ENCODE results near the gene LRRC18.

The LRRC18 gene

DNA sequence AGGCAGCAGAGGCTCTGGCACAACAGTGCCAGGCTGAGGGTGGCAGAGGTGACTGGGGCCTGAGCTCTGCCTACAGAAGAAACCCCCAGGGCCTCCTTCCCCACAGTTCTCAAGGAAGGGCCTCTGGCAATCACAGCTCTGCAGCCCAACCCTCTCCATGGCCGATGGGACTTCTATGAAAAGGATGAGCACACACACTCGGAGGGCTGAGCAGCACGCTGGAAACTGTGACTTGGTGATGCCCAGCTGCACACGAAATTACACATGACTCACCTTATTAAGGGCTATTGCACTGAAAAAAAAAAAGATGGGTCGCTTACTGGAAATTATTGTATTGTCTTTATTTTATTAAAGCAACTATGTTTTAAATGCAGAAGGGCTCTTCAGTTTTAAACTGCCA, 42.9 kb upstream of the LRRC18 start:
- DNase-seq (ENCODE audit: low read depth in 1 of 2, low spot score in 1 of 2): no peak
- Histone ChIP-seq H3K4me3 (replicated peaks; ENCODE audit: insufficient read depth, low read length) (no peak overlapping the region), H3K27ac (replicated peaks) (no peak overlapping the region), H3K27me3 (ENCODE audit: insufficient read depth, poor library complexity, severe bottlenecking) (no peaks in the 10 kb centered on the region)
- no peak for TF ChIP-seq POLR2AphosphoS5 (IDR thresholded peaks at IDR 0.05; ENCODE audit: low read depth)
- no peak for TF ChIP-seq GABPA (IDR thresholded peaks at IDR 0.05; ENCODE audit: low read depth)
- TF ChIP-seq SPI1 (IDR thresholded peaks at IDR 0.05; ENCODE audit: borderline replicate concordance, low read depth): no peak
- TF ChIP-seq, protein P1, sequence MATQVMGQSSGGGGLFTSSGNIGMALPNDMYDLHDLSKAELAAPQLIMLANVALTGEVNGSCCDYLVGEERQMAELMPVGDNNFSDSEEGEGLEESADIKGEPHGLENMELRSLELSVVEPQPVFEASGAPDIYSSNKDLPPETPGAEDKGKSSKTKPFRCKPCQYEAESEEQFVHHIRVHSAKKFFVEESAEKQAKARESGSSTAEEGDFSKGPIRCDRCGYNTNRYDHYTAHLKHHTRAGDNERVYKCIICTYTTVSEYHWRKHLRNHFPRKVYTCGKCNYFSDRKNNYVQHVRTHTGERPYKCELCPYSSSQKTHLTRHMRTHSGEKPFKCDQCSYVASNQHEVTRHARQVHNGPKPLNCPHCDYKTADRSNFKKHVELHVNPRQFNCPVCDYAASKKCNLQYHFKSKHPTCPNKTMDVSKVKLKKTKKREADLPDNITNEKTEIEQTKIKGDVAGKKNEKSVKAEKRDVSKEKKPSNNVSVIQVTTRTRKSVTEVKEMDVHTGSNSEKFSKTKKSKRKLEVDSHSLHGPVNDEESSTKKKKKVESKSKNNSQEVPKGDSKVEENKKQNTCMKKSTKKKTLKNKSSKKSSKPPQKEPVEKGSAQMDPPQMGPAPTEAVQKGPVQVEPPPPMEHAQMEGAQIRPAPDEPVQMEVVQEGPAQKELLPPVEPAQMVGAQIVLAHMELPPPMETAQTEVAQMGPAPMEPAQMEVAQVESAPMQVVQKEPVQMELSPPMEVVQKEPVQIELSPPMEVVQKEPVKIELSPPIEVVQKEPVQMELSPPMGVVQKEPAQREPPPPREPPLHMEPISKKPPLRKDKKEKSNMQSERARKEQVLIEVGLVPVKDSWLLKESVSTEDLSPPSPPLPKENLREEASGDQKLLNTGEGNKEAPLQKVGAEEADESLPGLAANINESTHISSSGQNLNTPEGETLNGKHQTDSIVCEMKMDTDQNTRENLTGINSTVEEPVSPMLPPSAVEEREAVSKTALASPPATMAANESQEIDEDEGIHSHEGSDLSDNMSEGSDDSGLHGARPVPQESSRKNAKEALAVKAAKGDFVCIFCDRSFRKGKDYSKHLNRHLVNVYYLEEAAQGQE (IDR thresholded peaks at IDR 0.05; ENCODE audit: insufficient replicate concordance, low read depth): no peak
- TF ChIP-seq, protein P2, sequence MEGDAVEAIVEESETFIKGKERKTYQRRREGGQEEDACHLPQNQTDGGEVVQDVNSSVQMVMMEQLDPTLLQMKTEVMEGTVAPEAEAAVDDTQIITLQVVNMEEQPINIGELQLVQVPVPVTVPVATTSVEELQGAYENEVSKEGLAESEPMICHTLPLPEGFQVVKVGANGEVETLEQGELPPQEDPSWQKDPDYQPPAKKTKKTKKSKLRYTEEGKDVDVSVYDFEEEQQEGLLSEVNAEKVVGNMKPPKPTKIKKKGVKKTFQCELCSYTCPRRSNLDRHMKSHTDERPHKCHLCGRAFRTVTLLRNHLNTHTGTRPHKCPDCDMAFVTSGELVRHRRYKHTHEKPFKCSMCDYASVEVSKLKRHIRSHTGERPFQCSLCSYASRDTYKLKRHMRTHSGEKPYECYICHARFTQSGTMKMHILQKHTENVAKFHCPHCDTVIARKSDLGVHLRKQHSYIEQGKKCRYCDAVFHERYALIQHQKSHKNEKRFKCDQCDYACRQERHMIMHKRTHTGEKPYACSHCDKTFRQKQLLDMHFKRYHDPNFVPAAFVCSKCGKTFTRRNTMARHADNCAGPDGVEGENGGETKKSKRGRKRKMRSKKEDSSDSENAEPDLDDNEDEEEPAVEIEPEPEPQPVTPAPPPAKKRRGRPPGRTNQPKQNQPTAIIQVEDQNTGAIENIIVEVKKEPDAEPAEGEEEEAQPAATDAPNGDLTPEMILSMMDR (IDR thresholded peaks at IDR 0.05; ENCODE audit: insufficient read depth, low read length): no peak

DNA sequence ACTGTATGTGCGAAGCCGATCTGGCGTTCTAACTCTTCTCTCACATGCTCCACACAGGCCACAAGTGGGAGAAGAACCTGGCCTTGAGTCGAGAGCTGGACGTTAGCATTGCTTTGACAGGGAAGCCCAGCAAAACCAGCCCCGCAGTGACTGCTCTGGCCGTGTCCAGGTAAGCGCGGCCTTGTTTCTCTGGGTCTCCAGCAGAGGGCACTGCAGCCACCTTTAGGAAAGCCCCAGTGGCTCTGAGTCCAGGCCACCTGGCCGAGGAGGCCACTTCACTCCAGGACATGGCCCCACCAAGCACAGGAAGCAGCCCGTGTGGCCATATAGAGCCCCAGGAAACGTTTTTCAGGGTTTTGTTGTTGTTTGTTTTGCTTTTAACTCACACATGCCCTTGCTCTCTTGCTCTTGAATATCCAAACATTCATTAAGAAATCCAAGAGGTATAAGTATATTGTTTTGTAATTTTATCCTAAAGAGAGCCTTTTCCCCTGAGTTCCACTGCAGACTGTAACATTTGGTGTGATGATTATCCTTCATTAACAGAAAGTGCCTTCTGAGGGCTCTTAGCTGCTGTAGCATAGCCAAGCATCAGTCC, 41.8 kb upstream of the LRRC18 start:
- Histone ChIP-seq H3K4me3 (replicated peaks; ENCODE audit: insufficient read depth, low read length) (no peak overlapping the region), H3K27me3 (ENCODE audit: insufficient read depth, poor library complexity, severe bottlenecking) (no peaks in the 10 kb centered on the region), H3K27ac (replicated peaks) (no peak overlapping the region)
- TF ChIP-seq POLR2AphosphoS5 (IDR thresholded peaks at IDR 0.05; ENCODE audit: low read depth): no peak
- TF ChIP-seq, protein P2 (IDR thresholded peaks at IDR 0.05; ENCODE audit: insufficient read depth, low read length): peak; percentile 54
- DNase-seq (ENCODE audit: low read depth in 1 of 2, low spot score in 1 of 2): peak; percentile 12 to 29

GRCh38 chr10:48978318-48978717, 38.7 kb upstream of the LRRC18 start:
- H3K4me3 ChIP-seq (replicated peaks; ENCODE audit: insufficient read depth, low read length): no peak overlapping the region
- H3K27ac ChIP-seq (replicated peaks): no peak overlapping the region
- no peak for DNase-seq (ENCODE audit: low read depth in 1 of 2, low spot score in 1 of 2)
- H3K27me3 ChIP-seq (ENCODE audit: insufficient read depth, poor library complexity, severe bottlenecking): no peaks in the 10 kb centered on the region
- TF ChIP-seq POLR2AphosphoS5 (IDR thresholded peaks at IDR 0.05; ENCODE audit: low read depth) (no peak), SPI1 (IDR thresholded peaks at IDR 0.05; ENCODE audit: borderline replicate concordance, low read depth) (no peak), GABPA (IDR thresholded peaks at IDR 0.05; ENCODE audit: low read depth) (no peak)
- TF ChIP-seq, protein P2 (IDR thresholded peaks at IDR 0.05; ENCODE audit: insufficient read depth, low read length): no peak
- TF ChIP-seq, protein P1 (IDR thresholded peaks at IDR 0.05; ENCODE audit: insufficient replicate concordance, low read depth): no peak

- TF ChIP-seq SPI1 (IDR thresholded peaks at IDR 0.05; ENCODE audit: borderline replicate concordance, low read depth) (no peak), GABPA (IDR thresholded peaks at IDR 0.05; ENCODE audit: low read depth) (no peak), POLR2AphosphoS5 (IDR thresholded peaks at IDR 0.05; ENCODE audit: low read depth) (no peak)
- TF ChIP-seq, protein P2 (IDR thresholded peaks at IDR 0.05; ENCODE audit: insufficient read depth, low read length): no peak
- TF ChIP-seq, protein P1 (IDR thresholded peaks at IDR 0.05; ENCODE audit: insufficient replicate concordance, low read depth): no peak
- peak in 1 of 2 experiments; percentile 2 for DNase-seq (ENCODE audit: low read depth in 1 of 2, low spot score in 1 of 2)
- no peak overlapping the region for H3K4me3 ChIP-seq (replicated peaks; ENCODE audit: insufficient read depth, low read length)
- no peak overlapping the region for H3K27ac ChIP-seq (replicated peaks)
- H3K27me3 ChIP-seq (ENCODE audit: insufficient read depth, poor library complexity, severe bottlenecking): no peaks in the 10 kb centered on the region
These were observed 36.6 kb upstream of the LRRC18 start for GRCh38 chr10:48976196-48976595.

All from HL-60 (cell line).